22Rv1 (cell line): Measurements from ENCODE around the gene CCDC77.

Source experiments
- H3K27ac ChIP-seq: fragments of 450-650 bp; 2 replicates; pipeline ENCODE4 v1.5.1; 2017
- CTCF ChIP-seq: fragments of 450-650 bp; IDR thresholded peaks from 2 replicates; pipeline ENCODE4 v1.5.1; 2017; ENCODE audit warnings: mild to moderate bottlenecking
- ZFX ChIP-seq: fragments of 450-650 bp; IDR thresholded peaks from 2 replicates; pipeline ENCODE4 v1.6.1; 2017; ENCODE audit warnings: antibody characterized with exemption, borderline replicate concordance

The CCDC77 gene

GRCh38 chr12:455821-456220 lies 54.4 kb downstream of the CCDC77 start:
- TF ChIP-seq CTCF (no peak), ZFX (no peak)
- no peak overlapping the region for H3K27ac ChIP-seq

DNA sequence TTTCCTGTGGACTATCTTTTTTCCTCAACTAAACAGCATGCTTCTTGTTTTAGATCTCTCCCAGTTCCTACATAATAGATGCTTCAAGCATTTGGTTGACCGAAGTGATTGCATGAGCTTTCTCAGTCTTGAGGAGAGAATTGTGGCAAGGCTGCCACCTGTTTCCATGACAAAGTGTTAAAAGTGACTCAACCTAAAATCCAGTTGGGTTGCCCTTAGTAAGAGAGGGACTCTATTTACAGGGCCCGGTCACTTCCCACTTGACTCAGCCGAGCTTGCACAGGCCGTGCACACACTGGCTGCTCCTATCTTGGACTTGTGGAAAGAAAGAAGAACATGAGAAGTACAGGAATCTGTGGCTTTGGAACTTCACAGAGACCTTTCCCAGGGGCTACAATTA lies 56.2 kb downstream of the CCDC77 start:
- TF ChIP-seq CTCF, result no peak
- no peak for TF ChIP-seq ZFX
- no peak overlapping the region for H3K27ac ChIP-seq

GRCh38 chr12:459050-459429 lies 57.6 kb downstream of the CCDC77 start:
- TF ChIP-seq ZFX, result no peak
- TF ChIP-seq CTCF, result no peak
- peak overlapping the region; percentile 59; the same call in 1 of the 2 replicates for H3K27ac ChIP-seq

DNA sequence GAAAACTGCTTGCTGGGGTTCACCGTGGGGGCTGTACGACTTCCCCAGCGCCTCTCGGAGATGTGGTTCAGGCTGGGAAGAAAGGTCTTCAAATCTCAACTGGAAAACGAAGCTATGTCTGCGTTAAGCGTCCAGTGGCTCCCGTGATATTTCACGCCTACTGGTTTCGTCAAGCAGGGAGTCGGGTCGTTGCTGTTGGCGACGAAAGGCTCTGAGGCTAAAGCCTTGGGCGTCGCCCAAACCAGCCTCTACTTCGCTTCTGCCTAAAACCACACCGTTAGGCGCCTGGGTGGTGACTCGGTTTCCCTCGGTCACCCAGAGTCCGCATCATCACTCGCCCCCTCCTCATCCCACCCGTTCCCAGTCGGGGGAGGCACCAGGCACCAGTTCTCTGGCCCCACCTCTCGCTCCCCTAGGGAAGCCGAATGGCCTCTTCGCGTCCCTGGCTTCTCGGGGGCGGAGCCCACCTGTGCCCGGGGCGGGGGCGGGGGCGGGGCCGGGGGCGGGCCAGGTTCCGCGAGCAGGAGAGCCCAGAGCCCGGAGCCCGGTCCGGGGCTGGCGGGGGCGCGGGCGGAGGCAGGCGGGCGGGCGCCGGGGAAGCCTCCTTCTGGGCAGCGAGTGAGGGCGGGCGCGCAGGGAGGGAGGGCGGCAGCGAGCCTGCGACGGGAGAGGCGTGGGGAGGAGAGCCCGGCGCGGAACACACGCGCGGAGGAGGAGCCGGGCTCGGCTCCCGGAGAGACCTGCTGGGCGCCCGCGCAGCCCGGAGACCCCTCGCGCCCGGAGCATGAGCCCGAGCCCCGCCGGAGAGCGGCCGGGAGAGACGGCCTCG lies 58.2 kb downstream of the CCDC77 start, which contains the start of gene B4GALNT3:
Gene B4GALNT3 (plus strand): TSS at position 510 of the 829 bp plus-strand sequence. CDS start 438 bp downstream, outside the sequence.
- TF ChIP-seq CTCF, result no peak
- no peak for TF ChIP-seq ZFX
- H3K27ac ChIP-seq, result peak within 1 kb of the TSS; percentile 59

- TF ChIP-seq CTCF, result no peak
- no peak for TF ChIP-seq ZFX
- H3K27ac ChIP-seq, result peak overlapping the region; percentile 59
These were observed 59.1 kb downstream of the CCDC77 start for GRCh38 chr12:460261-461230.

GRCh38 chr12:461425-461824 lies 60.0 kb downstream of the CCDC77 start:
- no peak for TF ChIP-seq ZFX
- TF ChIP-seq CTCF, result no peak
- H3K27ac ChIP-seq, result no peak overlapping the region; the same call in 1 of the 2 replicates
